K562 (cell line): Measurements from ENCODE around the gene PDCD5. TPM values are rescaled to one million over a fixed set of nuclear protein-coding genes. Genes with fewer than 3 reads are reported as not detected.
A peak's percentile ranks its signal among the peaks of the same experiment; 100 is the strongest.

Experiments
- ATAC-seq: fragments of 200-7000 bp; cut with Tn5 transposase; 3 replicates; pipeline ENCODE4 v1.9.1; 2020; ENCODE audit warnings: moderate library complexity
- Bru-seq: library from RNA; stranded (reverse); fragments of 400-500 nt; gene quantifications from one replicate; lab custom pipeline; 2021; lab: Mats Ljungman, UMichigan
- BruChase-seq, 2 experiments: library from RNA; stranded (reverse); fragments of 400-500 nt; gene quantifications; one replicate each; lab custom pipeline; 2021; lab: Mats Ljungman, UMichigan
- BruUV-seq: library from RNA; stranded (reverse); fragments of 400-500 nt; replicated peaks from 2 replicates; lab custom pipeline; 2021; lab: Mats Ljungman, UMichigan
- CTCF ChIA-PET: fragments of 300-600 bp; formaldehyde crosslinking; extraction: SDS; loops from one replicate; lab custom pipeline; 2021; ENCODE audit warnings: low intra/inter-chr PET ratio; lab: Yijun Ruan, JAX
- POLR2A ChIA-PET: fragments of 300-600, 350-650 bp; sonication (Branson Sonifier 250); formaldehyde crosslinking; extraction: SDS; loops from one replicate; lab custom pipeline; 2021; ENCODE audit warnings: antibody characterized with exemption, inconsistent platforms; lab: Yijun Ruan, JAX
- DNase-seq, 4 experiments: peaks; one replicate each; pipeline versions ENCODE4 v3.0.0 to v3.0.0-alpha.2; 2011 to 2018; ENCODE audit warnings: low spot score in 3 of 4, mixed read lengths in 3 of 4; ENCODE audit errors: extremely low read depth in 1 of 4
- FAIRE-seq: peaks from 2 replicates; lab custom pipeline; 2011; peaks lifted over from hg19 to GRCh38; lab: Jason Lieb, UNC
- H2AFZ ChIP-seq: 2 replicates; pipeline ENCODE4 v1.6.0; 2011; ENCODE audit warnings: low read depth, low read length, control low read depth, inconsistent platforms
- H3K27ac ChIP-seq: fragments of 200-600 bp; 3 replicates; pipeline ENCODE4 v1.8.0; 2011; ENCODE audit warnings: low read depth, mild to moderate bottlenecking, control low read depth, inconsistent platforms, low read length, moderate library complexity, mixed read lengths; ENCODE audit errors: extremely low read depth
- H3K27me3 ChIP-seq, 2 experiments: fragments of 300-600 bp in 1 of 2; 2 replicates in 1 of 2; 3 replicates in 1 of 2; pipeline versions ENCODE4 v1.6.0 to v1.8.0; 2011; ENCODE audit warnings: inconsistent platforms in 2 of 2, low read length in 2 of 2, mild to moderate bottlenecking in 1 of 2, mixed read lengths in 1 of 2, moderate library complexity in 1 of 2; ENCODE audit not compliant: control insufficient read depth in 2 of 2, insufficient read depth in 2 of 2
- H3K36me3 ChIP-seq: fragments of 300-600 bp; 3 replicates; pipeline ENCODE4 v1.8.0; 2011; ENCODE audit warnings: mild to moderate bottlenecking, low read length, inconsistent platforms; ENCODE audit not compliant: control insufficient read depth, insufficient read depth
- H3K4me1 ChIP-seq, 2 experiments: fragments of 200-600 bp in 1 of 2; replicated peaks in 1 of 2; 2 replicates in 1 of 2; 3 replicates in 1 of 2; pipeline versions ENCODE4 v1.5.1 to v1.8.0; 2011; ENCODE audit warnings: inconsistent platforms in 2 of 2, low read length in 2 of 2, mild to moderate bottlenecking in 1 of 2, mixed read lengths in 1 of 2, moderate library complexity in 1 of 2; ENCODE audit not compliant: control insufficient read depth in 2 of 2, insufficient read depth in 2 of 2
- H3K4me2 ChIP-seq: 2 replicates; pipeline ENCODE4 v1.6.1; 2011; ENCODE audit warnings: low read length, control low read depth, inconsistent platforms, mixed read lengths; ENCODE audit not compliant: insufficient read depth
- H3K4me3 ChIP-seq: fragments of 200-600 bp; sonication (generic), shearing (Covaris generic); 2 replicates; pipeline ENCODE4 v1.5.1; 2016; ENCODE audit warnings: control low read depth, inconsistent platforms
- H3K79me2 ChIP-seq: fragments of 200-600 bp; 3 replicates; pipeline ENCODE4 v1.8.0; 2011; ENCODE audit warnings: low read length, inconsistent platforms; ENCODE audit not compliant: control insufficient read depth, insufficient read depth
- H3K9ac ChIP-seq, 2 experiments: 2 replicates each; pipeline versions ENCODE4 v1.6.0 to v1.6.1; 2011; ENCODE audit warnings: low read depth in 2 of 2, low read length in 2 of 2, control low read depth in 1 of 2, inconsistent platforms in 1 of 2, mild to moderate bottlenecking in 1 of 2, mixed read lengths in 1 of 2; ENCODE audit not compliant: insufficient read depth in 1 of 2
- H3K9me1 ChIP-seq: one replicate; pipeline ENCODE4 v1.6.0; 2011; ENCODE audit warnings: inconsistent platforms, mild to moderate bottlenecking, low read length, moderate library complexity; ENCODE audit not compliant: control insufficient read depth, insufficient read depth
- H3K9me3 ChIP-seq: replicated peaks from 2 replicates; pipeline ENCODE4 v1.5.1; 2011; ENCODE audit warnings: low read depth, low read length, inconsistent platforms; ENCODE audit not compliant: control insufficient read depth, insufficient read depth
- H4K20me1 ChIP-seq: replicated peaks from 2 replicates; pipeline ENCODE4 v1.6.1; 2011; ENCODE audit warnings: low read length, inconsistent platforms, mixed read lengths; ENCODE audit not compliant: control insufficient read depth, insufficient read depth
- ARID3B ChIP-seq: fragments of 250-450 bp; sonication (Bioruptor Pico); IDR thresholded peaks from 2 replicates; pipeline ENCODE4 v1.4.0; 2020; ENCODE audit warnings: borderline replicate concordance
- CBX2 ChIP-seq: fragments of 200-600 bp; sonication (generic); IDR thresholded peaks from one replicate; pipeline ENCODE4 v1.6.1; 2012; ENCODE audit warnings: mild to moderate bottlenecking, low read length, inconsistent platforms; ENCODE audit not compliant: insufficient read depth, poor library complexity, severe bottlenecking
- E2F6 ChIP-seq, 2 experiments: IDR thresholded peaks; 2 replicates each; pipeline ENCODE4 v1.6.1; 2011; ENCODE audit warnings: borderline replicate concordance in 1 of 2, control low read depth in 1 of 2, low read depth in 1 of 2, low read length in 1 of 2, mild to moderate bottlenecking in 1 of 2, mixed read lengths in 1 of 2, moderate library complexity in 1 of 2; ENCODE audit not compliant: insufficient read depth in 1 of 2, insufficient read length in 1 of 2, poor library complexity in 1 of 2, severe bottlenecking in 1 of 2; ENCODE audit errors: extremely low read depth in 1 of 2
- KDM4B ChIP-seq, 2 experiments: fragments of 450-650 bp in 1 of 2; sonication (generic) in 1 of 2; IDR thresholded peaks; 2 replicates each; pipeline ENCODE4 v1.6.1; 2016 to 2017; ENCODE audit warnings: borderline replicate concordance in 2 of 2, antibody characterized with exemption in 1 of 2, low read depth in 1 of 2, mild to moderate bottlenecking in 1 of 2
- NR2C1 ChIP-seq, 2 experiments: fragments of 450-650 bp; IDR thresholded peaks; 2 replicates each; pipeline ENCODE4 v1.6.1; 2017; ENCODE audit warnings: mild to moderate bottlenecking in 2 of 2, antibody characterized with exemption in 1 of 2, inconsistent platforms in 1 of 2, missing compliant biosample characterization in 1 of 2, missing genetic modification characterization in 1 of 2
- SIX5 ChIP-seq, 2 experiments: IDR thresholded peaks; 2 replicates each; pipeline ENCODE4 v1.6.1; 2011; ENCODE audit warnings: low read length in 2 of 2, borderline replicate concordance in 1 of 2, low read depth in 1 of 2, mild to moderate bottlenecking in 1 of 2, moderate library complexity in 1 of 2; ENCODE audit not compliant: insufficient read depth in 1 of 2
- TAF7 ChIP-seq: fragments of 450-650 bp; IDR thresholded peaks from 2 replicates; pipeline ENCODE4 v1.6.1; 2016; ENCODE audit warnings: missing genetic modification characterization, missing compliant biosample characterization
- ZNF778 ChIP-seq: fragments of 450-650 bp; formaldehyde crosslinking; IDR thresholded peaks from 2 replicates; pipeline ENCODE4 v1.4.0; 2020; ENCODE audit warnings: mild to moderate bottlenecking, moderate library complexity
- WGBS: fragments of 100-300 bp; shearing (Covaris generic); methylation state at CpG from one replicate; pipeline ENCODE4 v1.1.6; 2016; ENCODE audit warnings: low coverage, mixed read lengths; ENCODE audit not compliant: insufficient coverage; ENCODE audit errors: missing lambda C conversion rate; 5-methylcytosine and 5-hydroxymethylcytosine counted together
- in situ Hi-C: fragments of 300-500 bp; cut with MboI; formaldehyde crosslinking; loops from 4 replicates; pipeline ENCODE4 v1.15.0; 2018; ENCODE audit warnings: inconsistent platforms, mixed read lengths
- intact Hi-C: fragments of 100-400 bp; cut with micrococcal nuclease; formaldehyde crosslinking; loops from 2 replicates; pipeline ENCODE4 v1.14.2; 2022
- long read RNA-seq, 3 experiments: library from polyadenylated mRNA in 2 of 3; library from RNA in 1 of 3; unstranded in 2 of 3; stranded (forward) in 1 of 3; transcript quantifications; one replicate each; pipeline ENCODE4 v2.0.0, GENCODE V29; 2019 to 2022
- polyA minus RNA-seq, 3 experiments: library from RNA; depleted of rRNA, polyadenylated mRNA; stranded (reverse); fragments of >200 nt; gene quantifications; 2 replicates each; pipeline ENCODE4 v1.2.3, GENCODE V29; 2011
- polyA plus RNA-seq, 8 experiments: library from polyadenylated mRNA; depleted of rRNA in 4 of 8; stranded (reverse) in 5 of 8; unstranded in 3 of 8; fragments of >200 nt; fragmentation: Nextera tagmentation in 2 of 8; fragmentation: Illumina TruSeq in 1 of 8; extraction: Ambion mirVana in 2 of 8; extraction: Trizol in 1 of 8; gene quantifications; 2 replicates each; pipeline versions ENCODE4 v1.2.1 to v1.2.3, GENCODE V29; 2011 to 2014; ENCODE audit warnings: inconsistent platforms in 1 of 8, missing spikeins in 1 of 8
- total RNA-seq, 7 experiments: library from RNA; depleted of rRNA in 6 of 7; stranded (reverse); fragments of >200 nt in 6 of 7; fragmentation: Illumina TruSeq in 2 of 7; extraction: Trizol in 2 of 7; gene quantifications; 2 replicates each; pipeline versions ENCODE4 v1.2.1 to v1.2.3, GENCODE V29; 2011 to 2021; ENCODE audit warnings: low replicate concordance in 1 of 7

PDCD5 gene, protein sequence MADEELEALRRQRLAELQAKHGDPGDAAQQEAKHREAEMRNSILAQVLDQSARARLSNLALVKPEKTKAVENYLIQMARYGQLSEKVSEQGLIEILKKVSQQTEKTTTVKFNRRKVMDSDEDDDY
- total RNA-seq (2011; cell fraction: chromatin; rRNA removed; ENCODE audit: low replicate concordance) = 45.7 and 91.9 TPM in 2 replicates
- 29.2 and 32.2 TPM in 2 replicates for total RNA-seq (2011; cell fraction: nucleolus; rRNA removed)
- total RNA-seq (2011; cell fraction: nucleoplasm; rRNA removed) = 60.5 and 91.6 TPM in 2 replicates
- total RNA-seq (2014; rRNA removed) (303 and 310 TPM in 2 replicates), total RNA-seq (2014; rRNA removed; fragmentation: Illumina TruSeq; extraction: Trizol) (269 and 303 TPM in 2 replicates), total RNA-seq (2015; rRNA removed; fragmentation: Illumina TruSeq; extraction: Trizol) (305 TPM in 2 replicates), total RNA-seq (2021) (188 and 196 TPM in 2 replicates), polyA plus RNA-seq (2011; rRNA removed) (88.3 and 122 TPM in 2 replicates), polyA plus RNA-seq (2014; fragmentation: Illumina TruSeq; extraction: Trizol) (308 and 322 TPM in 2 replicates), polyA plus RNA-seq (2014; fragmentation: Nextera tagmentation; extraction: Ambion mirVana) (100 to 1,000 TPM; 136 to 185 TPM), polyA plus RNA-seq (2014; rRNA removed) (279 and 322 TPM in 2 replicates), polyA minus RNA-seq (2011; rRNA and poly(A)+ RNA removed) (42.9 and 46.1 TPM in 2 replicates), Bru-seq, nascent RNA (percentile 96 among the genes with signal in this experiment), BruChase-seq, experiment 1, labeled RNA remaining after a 2-hour chase (percentile 96 among the genes with signal in this experiment), BruChase-seq, experiment 2, labeled RNA remaining after a 6-hour chase (percentile 97 among the genes with signal in this experiment)
- polyA plus RNA-seq (2011; cell fraction: cytosol; rRNA removed) = 55.9 and 73.1 TPM in 2 replicates
- polyA plus RNA-seq (2011; cell fraction: nucleus; rRNA removed) = 87.4 and 131 TPM in 2 replicates
- polyA plus RNA-seq (2012) = 161 and 381 TPM in 2 replicates
- 39.9 and 64.4 TPM in 2 replicates for polyA minus RNA-seq (2011; cell fraction: cytosol; rRNA and poly(A)+ RNA removed)
- polyA minus RNA-seq (2011; cell fraction: nucleus; rRNA and poly(A)+ RNA removed) = 17.5 and 34.4 TPM in 2 replicates
- long read RNA-seq, experiment 1, transcript PDCD5-206 (2 exons, 458 nt) = minor isoform, 9 of 534 reads
- long read RNA-seq, experiment 1, transcript PDCD5-204 (6 exons, 601 nt) = minor isoform, 13 of 534 reads
- long read RNA-seq, experiment 1, transcript PDCD5-207 (6 exons, 699 nt) = major isoform, 359 of 534 reads
- long read RNA-seq, experiment 1, transcript PDCD5-205 (4 exons, 480 nt) = minor isoform, 53 of 534 reads
- long read RNA-seq, experiment 1, partial matches to known transcripts = 80 of 534 reads
- long read RNA-seq, experiment 1, other reads (novel, unspliced or antisense) = 18 of 534 reads
- long read RNA-seq, experiment 2, transcript PDCD5-204 (6 exons, 601 nt) = minor isoform, 20 of 175 reads
- long read RNA-seq, experiment 2, transcript PDCD5-207 (6 exons, 699 nt) = major isoform, 135 of 175 reads
- long read RNA-seq, experiment 2, partial matches to known transcripts = 2 of 175 reads
- long read RNA-seq, experiment 2, other reads (novel, unspliced or antisense) = 16 of 175 reads
- long read RNA-seq, experiment 3, transcript PDCD5-207 (6 exons, 699 nt) = major isoform, 277 of 317 reads
- long read RNA-seq, experiment 3, transcript PDCD5-205 (4 exons, 480 nt) = minor isoform, 9 of 317 reads
- long read RNA-seq, experiment 3, transcript PDCD5-204 (6 exons, 601 nt) = minor isoform, 9 of 317 reads
- long read RNA-seq, experiment 3, partial matches to known transcripts = 12 of 317 reads
- long read RNA-seq, experiment 3, other reads (novel, unspliced or antisense) = 9 of 317 reads

DNA sequence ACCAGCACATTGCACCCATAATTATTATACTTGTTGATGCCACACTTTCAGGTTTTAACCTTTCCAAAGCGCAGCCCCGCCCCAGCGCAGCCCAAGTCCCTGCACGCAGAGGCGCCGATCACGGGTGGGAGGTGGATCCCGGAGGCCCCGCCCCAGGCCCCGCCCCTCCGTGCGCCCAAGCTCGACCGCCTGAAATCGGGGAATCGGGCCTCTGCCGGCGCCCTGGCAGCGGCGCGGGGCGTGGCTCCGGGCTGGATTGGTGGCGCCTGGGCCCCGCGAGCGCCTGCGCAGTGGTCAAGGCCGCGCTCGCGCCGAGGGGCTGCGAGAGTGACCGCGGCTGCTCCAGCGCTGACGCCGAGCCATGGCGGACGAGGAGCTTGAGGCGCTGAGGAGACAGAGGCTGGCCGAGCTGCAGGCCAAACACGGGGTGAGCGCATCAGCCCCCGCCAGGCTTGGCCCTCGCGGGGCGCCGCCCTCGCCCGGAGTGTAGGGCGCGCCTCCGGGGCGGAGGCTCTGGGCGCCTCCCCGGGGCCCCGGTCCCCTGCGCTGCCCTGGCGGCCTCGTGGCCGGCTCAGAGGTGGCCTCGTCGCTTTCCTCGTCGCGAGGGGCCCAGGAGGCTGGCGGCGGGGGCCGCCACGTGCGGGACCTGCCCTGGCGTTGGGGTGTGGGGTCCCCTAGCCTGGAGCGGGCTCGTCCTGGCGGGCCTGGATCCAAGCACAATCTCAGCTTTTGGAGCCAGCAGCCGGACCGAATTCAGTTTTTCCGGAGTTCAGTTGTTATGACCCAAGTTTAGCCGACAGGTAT is at the start of gene PDCD5:
Gene PDCD5, plus strand, starts transcription at position 290 of the 804 bp plus-strand sequence. Its CDS starts 72 bp downstream, at position 362.
- Histone ChIP-seq H3K36me3 (peaks cover 41% of the 10 kb centered on the region), H3K4me1 (peaks cover 6 to 16% of the 10 kb centered on the region in 2 experiments; a peak in 4 of 5 replicates), H3K4me3 (peak within 1 kb of the TSS; percentile 77), H3K79me2 (peaks cover 24% of the 10 kb centered on the region), H3K9ac (peak within 1 kb of the TSS; percentile 81 to 93), H3K4me2 (peak within 1 kb of the TSS; percentile 96), H3K9me3 (no peaks in the 10 kb centered on the region), H4K20me1 (no peaks in the 10 kb centered on the region), H2AFZ (peak within 1 kb of the TSS; percentile 98), H3K27me3 (no peaks in the 10 kb centered on the region), H3K27ac (peak within 1 kb of the TSS; percentile 88), H3K9me1 (peaks cover 4% of the 10 kb centered on the region)
- WGBS = 0% methylated on average over 38 of the region's 81 CpGs
- ATAC-seq (peak; percentile 96), DNase-seq (peak; percentile 94 to 97 (median 96)), FAIRE-seq (peak; percentile 70)
- intact Hi-C loops = loop anchor here (5.0 kb wide), 1 partner anchor 91 kb away; no protein-coding TSS in a partner anchor
- in situ Hi-C loops = no loop called here
- BruUV-seq = no TSS peak
- CTCF ChIA-PET = no interaction called here
- POLR2A ChIA-PET = interaction anchor here (0.6 to 0.9 kb wide), 6 partner anchors 12 to 349 kb away, joined by 3 to 6 read pairs (median 3); no protein-coding TSS in a partner anchor
- TF ChIP-seq E2F6 (IDR thresholded peaks at IDR 0.05; ENCODE audit: borderline replicate concordance in 1 of 2, extremely low read depth in 1 of 2, insufficient read depth in 1 of 2, insufficient read length in 1 of 2, low read depth in 1 of 2, low read length in 1 of 2, poor library complexity in 1 of 2, severe bottlenecking in 1 of 2) = peak; percentile 72 to 88
- no peak for TF ChIP-seq ZNF778
- TF ChIP-seq TAF7 (tag) = no peak
- TF ChIP-seq CBX2 = no peak
- TF ChIP-seq NR2C1 (IDR thresholded peaks at IDR 0.05) = no peak
- TF ChIP-seq NR2C1 (tag; IDR thresholded peaks at IDR 0.05) = no peak
- no peak for TF ChIP-seq KDM4B (IDR thresholded peaks at IDR 0.05; ENCODE audit: borderline replicate concordance in 2 of 2, low read depth in 1 of 2)
- no peak for TF ChIP-seq SIX5 (IDR thresholded peaks at IDR 0.05; ENCODE audit: borderline replicate concordance in 1 of 2, insufficient read depth in 1 of 2, low read depth in 1 of 2, low read length in 2 of 2)
- TF ChIP-seq ARID3B (CRISPR knock-in tag) = no peak
